ENCODE results near the gene OLA1. TPM values are rescaled to one million over a fixed set of nuclear protein-coding genes. Genes with fewer than 3 reads are reported as not detected.

OLA1 gene
- total RNA-seq, 1 donor from 2014 or later = 323 TPM

DNA sequence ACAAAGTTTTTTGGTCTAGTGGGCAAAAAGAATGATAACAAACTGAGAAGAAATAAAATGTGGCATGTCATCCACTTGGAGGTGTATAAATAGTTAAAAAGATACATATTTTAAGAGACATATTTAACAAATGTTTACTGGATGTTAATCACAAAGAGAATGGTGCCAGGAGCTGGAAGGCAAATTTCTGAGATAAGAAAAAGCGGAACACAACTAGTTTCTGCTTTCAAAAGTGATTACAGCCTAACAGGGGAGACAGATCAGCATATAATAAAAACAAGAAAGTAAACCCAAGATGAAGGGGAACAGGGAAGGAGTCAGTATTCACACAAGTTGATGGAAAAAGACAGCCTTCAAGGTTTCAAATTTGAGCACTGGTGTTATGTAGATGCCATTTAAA is 91.3 kb downstream of the OLA1 start:
- Histone ChIP-seq H3K36me3 (peaks cover 7% of the 10 kb centered on the region), H3K9ac (no peak overlapping the region), H4K20me1 (ENCODE audit: low read depth) (peaks cover 31% of the 10 kb centered on the region), H3K4me3 (no peak overlapping the region), H3K4me2 (no peak overlapping the region), H3K79me2 (ENCODE audit: low read depth) (peaks cover 53% of the 10 kb centered on the region), H3F3A (ENCODE audit: low read depth) (peaks cover 15% of the 10 kb centered on the region), H2AFZ (replicated peaks) (no peak overlapping the region), H3K4me1 (no peaks in the 10 kb centered on the region), H3K27ac (no peak overlapping the region), H3K9me3 (ENCODE audit: low read depth) (no peaks in the 10 kb centered on the region), H3K27me3 (no peaks in the 10 kb centered on the region)
- DNase-seq (ENCODE audit: low spot score) = no peak
- Mint-ChIP-seq H3K36me3 (peaks cover 7% of the 10 kb centered on the region), H3K9me3 (no peaks in the 10 kb centered on the region), H3K27me3 (ENCODE audit: insufficient read depth, low read depth) (no peaks in the 10 kb centered on the region), H3K4me3 (no peak overlapping the region), H3K27ac (no peak overlapping the region), H3K4me1 (peaks cover 3% of the 10 kb centered on the region)
- TF ChIP-seq EZH2phosphoT487 (IDR thresholded peaks at IDR 0.05) = no peak
- TF ChIP-seq, protein P1, sequence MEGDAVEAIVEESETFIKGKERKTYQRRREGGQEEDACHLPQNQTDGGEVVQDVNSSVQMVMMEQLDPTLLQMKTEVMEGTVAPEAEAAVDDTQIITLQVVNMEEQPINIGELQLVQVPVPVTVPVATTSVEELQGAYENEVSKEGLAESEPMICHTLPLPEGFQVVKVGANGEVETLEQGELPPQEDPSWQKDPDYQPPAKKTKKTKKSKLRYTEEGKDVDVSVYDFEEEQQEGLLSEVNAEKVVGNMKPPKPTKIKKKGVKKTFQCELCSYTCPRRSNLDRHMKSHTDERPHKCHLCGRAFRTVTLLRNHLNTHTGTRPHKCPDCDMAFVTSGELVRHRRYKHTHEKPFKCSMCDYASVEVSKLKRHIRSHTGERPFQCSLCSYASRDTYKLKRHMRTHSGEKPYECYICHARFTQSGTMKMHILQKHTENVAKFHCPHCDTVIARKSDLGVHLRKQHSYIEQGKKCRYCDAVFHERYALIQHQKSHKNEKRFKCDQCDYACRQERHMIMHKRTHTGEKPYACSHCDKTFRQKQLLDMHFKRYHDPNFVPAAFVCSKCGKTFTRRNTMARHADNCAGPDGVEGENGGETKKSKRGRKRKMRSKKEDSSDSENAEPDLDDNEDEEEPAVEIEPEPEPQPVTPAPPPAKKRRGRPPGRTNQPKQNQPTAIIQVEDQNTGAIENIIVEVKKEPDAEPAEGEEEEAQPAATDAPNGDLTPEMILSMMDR (IDR thresholded peaks at IDR 0.05) = no peak
- no peak for TF ChIP-seq EZH2 (IDR thresholded peaks at IDR 0.05)

DNA sequence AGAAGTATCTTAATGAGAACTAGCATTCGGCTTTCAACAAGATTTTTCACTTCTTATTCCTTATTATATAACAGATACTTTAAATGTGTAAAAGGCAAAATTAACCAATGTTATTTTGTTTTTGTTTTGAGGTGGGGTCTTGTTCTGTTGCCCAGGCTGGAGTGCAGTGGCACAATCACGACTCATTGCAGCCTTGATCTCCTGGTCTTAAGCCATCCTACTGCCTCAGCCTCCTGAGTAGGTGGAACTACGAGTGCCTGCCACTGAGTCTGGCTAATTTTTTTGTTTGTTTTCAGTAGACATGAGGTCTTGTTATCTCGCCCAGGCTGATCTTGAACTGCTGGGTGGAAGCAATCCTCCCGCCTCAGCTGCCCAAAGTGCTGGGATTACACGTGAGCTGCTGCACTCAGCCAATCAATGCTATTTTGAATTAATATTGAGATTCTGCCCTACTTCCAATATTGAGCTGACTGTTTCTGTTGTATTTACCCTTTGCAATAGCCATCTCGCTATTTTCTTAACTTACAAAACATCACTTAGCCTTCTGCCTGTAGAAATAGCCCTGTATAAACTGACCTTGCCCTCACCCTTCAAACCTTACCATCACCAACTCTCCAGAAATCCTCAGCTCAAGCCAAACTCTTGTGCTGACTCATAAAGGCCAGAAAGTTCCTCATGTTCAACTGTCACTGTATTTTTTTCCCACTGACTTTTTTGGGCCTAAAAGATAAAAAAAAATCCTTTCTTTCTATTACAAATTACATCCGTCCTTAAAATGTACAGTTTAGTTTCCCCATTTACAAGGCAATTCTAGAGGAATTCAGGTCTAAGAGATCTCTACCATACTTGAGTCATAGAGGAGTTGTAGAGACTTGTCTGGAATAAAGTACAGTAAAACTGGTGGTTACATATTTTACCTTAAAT is 94.3 kb downstream of the OLA1 start:
- H3K4me1 Mint-ChIP-seq = peaks cover 3% of the 10 kb centered on the region
- H3K9ac ChIP-seq = no peak overlapping the region
- H3K36me3 ChIP-seq = peaks cover 7% of the 10 kb centered on the region
- no peak overlapping the region for H3K4me3 ChIP-seq
- DNase-seq (ENCODE audit: low spot score) = no peak
- H3K4me1 ChIP-seq = no peaks in the 10 kb centered on the region
- H3F3A ChIP-seq (ENCODE audit: low read depth) = no peaks in the 10 kb centered on the region
- H2AFZ ChIP-seq (replicated peaks) = no peak overlapping the region
- H3K36me3 Mint-ChIP-seq = peaks cover 11% of the 10 kb centered on the region
- H3K4me3 Mint-ChIP-seq = no peak overlapping the region
- peaks cover 17% of the 10 kb centered on the region for H4K20me1 ChIP-seq (ENCODE audit: low read depth)
- no peak overlapping the region for H3K4me2 ChIP-seq
- no peaks in the 10 kb centered on the region for H3K9me3 ChIP-seq (ENCODE audit: low read depth)
- H3K27me3 ChIP-seq = no peaks in the 10 kb centered on the region
- no peaks in the 10 kb centered on the region for H3K27me3 Mint-ChIP-seq (ENCODE audit: insufficient read depth, low read depth)
- TF ChIP-seq EZH2 (IDR thresholded peaks at IDR 0.05) (no peak), EZH2phosphoT487 (IDR thresholded peaks at IDR 0.05) (no peak)
- TF ChIP-seq, protein P1 (IDR thresholded peaks at IDR 0.05) = no peak
- H3K27ac Mint-ChIP-seq = no peak overlapping the region
- peaks cover 54% of the 10 kb centered on the region for H3K79me2 ChIP-seq (ENCODE audit: low read depth)
- H3K27ac ChIP-seq = no peak overlapping the region
- no peaks in the 10 kb centered on the region for H3K9me3 Mint-ChIP-seq

DNA sequence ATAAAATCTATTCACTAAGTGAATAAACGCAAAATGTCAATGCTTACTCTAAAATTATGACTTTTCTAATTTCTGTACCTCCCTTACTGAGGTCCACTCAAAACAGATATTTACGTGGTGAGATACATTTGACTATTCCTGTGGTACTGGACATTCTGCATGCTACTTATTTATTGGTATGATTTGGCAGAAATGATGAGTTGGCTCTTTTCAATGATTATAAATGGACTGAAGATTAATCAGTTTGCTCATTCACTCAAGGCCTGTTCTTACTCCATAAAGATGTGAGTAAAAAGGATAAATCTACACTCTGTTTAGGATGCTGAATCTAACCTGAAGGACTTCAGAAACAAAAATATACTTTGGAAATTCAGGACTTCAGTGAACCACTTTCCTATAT is 98.8 kb downstream of the OLA1 start:
- H4K20me1 ChIP-seq (ENCODE audit: low read depth) = peaks cover 14% of the 10 kb centered on the region
- H3K79me2 ChIP-seq (ENCODE audit: low read depth) = peaks cover 62% of the 10 kb centered on the region
- no peaks in the 10 kb centered on the region for H3F3A ChIP-seq (ENCODE audit: low read depth)
- no peaks in the 10 kb centered on the region for H3K9me3 ChIP-seq (ENCODE audit: low read depth)
- TF ChIP-seq EZH2 (IDR thresholded peaks at IDR 0.05) (no peak), EZH2phosphoT487 (IDR thresholded peaks at IDR 0.05) (no peak)
- TF ChIP-seq, protein P1 (IDR thresholded peaks at IDR 0.05) = no peak
- Mint-ChIP-seq H3K4me3 (no peak overlapping the region), H3K9me3 (no peaks in the 10 kb centered on the region), H3K36me3 (peaks cover 8% of the 10 kb centered on the region), H3K27ac (no peak overlapping the region), H3K4me1 (no peaks in the 10 kb centered on the region), H3K27me3 (ENCODE audit: insufficient read depth, low read depth) (no peaks in the 10 kb centered on the region)
- H3K4me3 ChIP-seq = no peak overlapping the region
- H3K9ac ChIP-seq = no peak overlapping the region
- H3K4me1 ChIP-seq = no peaks in the 10 kb centered on the region
- no peak overlapping the region for H3K27ac ChIP-seq
- H3K27me3 ChIP-seq = no peaks in the 10 kb centered on the region
- H3K36me3 ChIP-seq = no peaks in the 10 kb centered on the region
- DNase-seq (ENCODE audit: low spot score) = no peak
- no peak overlapping the region for H2AFZ ChIP-seq (replicated peaks)
- H3K4me2 ChIP-seq = no peak overlapping the region

Measured in neural progenitor cell (in vitro differentiated cells).